NCI-H2107 (cell line): ENCODE data around the gene PSPC1.
"Not testable (repeated sequence)": the region's sequence is repeated elsewhere in the genome, so short reads cannot be mapped to it uniquely, and the experiment has no call there.

Source experiments
- DNase-seq: peaks from one replicate; lab custom pipeline; 2025; lab: John Stamatoyannopoulos, UW

The PSPC1 gene

GRCh38 chr13:19763618-19764017, 19.1 kb downstream of the PSPC1 start:
- DNase-seq, result no peak

DNA sequence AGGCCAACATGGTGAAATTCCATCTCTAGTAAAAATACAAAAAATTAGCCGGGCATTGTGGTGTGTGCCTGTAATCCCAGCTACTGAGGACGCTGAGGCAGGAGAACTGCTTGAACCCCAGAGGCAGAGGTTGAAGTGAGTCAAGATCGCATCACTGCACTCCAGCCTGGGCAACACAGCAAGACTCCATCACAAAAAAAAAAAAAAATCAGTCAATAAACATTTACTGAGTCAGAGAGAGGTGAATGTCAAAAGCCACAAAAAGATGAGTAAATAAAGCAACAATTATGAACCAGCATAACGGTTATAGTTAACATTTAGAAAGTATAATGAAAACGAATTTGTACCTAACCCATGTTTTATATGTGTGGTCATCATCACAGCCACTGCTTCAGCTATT, 23.1 kb downstream of the PSPC1 start:
- DNase-seq, result no peak

DNA sequence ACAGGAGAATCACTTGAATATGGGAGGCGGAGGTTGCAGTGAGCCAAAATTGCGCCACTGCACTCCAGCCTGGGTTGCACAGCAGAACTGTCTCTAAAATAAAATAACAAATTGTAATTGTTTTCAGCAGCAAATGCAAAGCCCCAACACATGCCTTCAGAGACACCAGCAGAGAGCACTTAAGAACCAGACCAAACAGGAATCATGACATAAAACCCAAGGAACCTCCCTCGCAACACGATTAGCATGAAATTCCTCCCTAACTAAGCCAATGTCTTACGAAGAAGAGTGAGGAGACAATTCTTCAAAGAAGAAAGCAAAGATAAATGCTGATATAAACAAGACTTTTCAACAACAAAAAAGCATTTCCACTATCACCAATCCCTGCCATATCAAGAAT, 40.1 kb downstream of the PSPC1 start:
- DNase-seq, result no peak

- no peak for DNase-seq
Measured at GRCh38 chr13:19737844-19738557, 44.7 kb downstream of the PSPC1 start.

GRCh38 chr13:19726611-19727010, 56.1 kb downstream of the PSPC1 start:
- DNase-seq, result no peak

DNA sequence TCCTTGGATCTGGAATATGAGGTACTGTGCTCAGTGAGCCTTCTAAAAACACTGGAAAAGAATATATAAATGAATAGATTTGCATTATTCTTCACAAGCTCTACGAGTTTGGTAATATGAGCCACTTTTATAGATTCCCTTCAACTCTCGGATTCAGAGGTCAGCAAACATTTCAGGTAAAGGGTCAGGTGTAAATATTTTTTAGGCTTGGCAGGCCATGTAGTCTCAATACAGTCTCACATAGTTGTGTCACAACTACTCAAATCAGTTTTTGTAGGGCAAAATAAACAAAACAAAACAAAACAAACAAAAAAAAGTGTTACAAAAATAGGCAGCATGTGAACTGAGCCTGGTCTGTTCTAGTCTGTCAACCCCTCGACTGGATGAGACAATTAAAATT, 57.4 kb downstream of the PSPC1 start:
- DNase-seq, result no peak

- no peak for DNase-seq
Measured at GRCh38 chr13:19720039-19720438, 62.7 kb downstream of the PSPC1 start.

- DNase-seq, result no peak
Measured at GRCh38 chr13:19713186-19713965, 69.4 kb downstream of the PSPC1 start.

DNA sequence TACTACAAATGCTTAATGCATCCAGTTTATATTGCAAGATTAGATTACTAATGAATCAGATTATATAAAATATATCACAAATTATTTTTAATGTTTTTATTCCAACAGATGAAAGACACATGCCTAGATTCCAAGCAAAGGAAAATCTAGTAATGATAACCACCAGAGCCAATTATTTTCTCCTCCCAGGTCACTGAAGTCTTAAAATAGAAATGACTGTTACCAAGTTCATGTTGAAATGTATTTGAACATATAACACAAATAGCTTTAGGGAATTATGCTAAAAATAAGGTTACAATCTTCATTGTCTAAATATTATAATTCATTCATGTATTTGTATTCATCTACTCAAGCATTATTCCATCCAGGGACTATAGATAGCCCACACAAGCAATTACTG, 73.0 kb downstream of the PSPC1 start:
- not testable (repeated sequence) for DNase-seq

DNA sequence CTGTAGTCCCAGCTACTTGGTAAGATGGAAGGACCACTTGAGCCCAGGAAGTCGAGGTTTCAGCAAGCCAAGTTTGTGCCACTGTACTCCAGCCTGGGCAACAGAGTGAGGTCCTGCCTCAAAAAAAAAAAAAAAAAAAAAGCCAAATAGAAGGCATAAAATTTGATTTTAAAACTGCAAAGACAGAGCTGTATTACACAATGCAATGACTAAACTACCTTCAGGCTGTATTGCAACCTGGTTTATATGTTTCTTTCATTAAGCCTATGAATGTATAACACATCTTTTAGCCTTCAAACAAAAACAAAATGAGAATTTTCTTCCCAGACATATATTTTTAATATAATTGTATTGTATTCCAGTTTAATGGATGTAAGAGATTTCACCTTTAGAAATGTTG, 73.7 kb downstream of the PSPC1 start:
- not testable (repeated sequence) for DNase-seq

DNA sequence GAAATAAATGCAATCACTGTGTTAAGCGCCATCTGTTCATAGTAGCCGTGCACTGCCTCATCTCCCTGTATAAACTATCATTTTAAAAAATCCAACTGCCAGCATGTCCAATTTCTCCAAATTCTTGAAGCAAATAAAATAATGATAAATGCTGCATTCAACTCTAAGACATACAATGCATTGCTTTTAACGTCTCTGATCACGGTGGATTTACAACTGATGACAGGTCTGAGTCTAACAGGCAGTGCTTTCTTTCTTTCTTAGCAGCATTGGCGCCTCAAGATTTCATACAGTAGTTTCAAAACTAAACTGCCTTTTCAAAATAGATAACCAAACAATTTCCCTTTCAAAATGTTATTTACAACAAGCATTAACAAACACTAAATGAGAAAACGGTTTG, 78.5 kb downstream of the PSPC1 start:
- DNase-seq, result not testable (repeated sequence)

- DNase-seq, result not testable (repeated sequence)
Measured at GRCh38 chr13:19701619-19702018, 81.1 kb downstream of the PSPC1 start.

DNA sequence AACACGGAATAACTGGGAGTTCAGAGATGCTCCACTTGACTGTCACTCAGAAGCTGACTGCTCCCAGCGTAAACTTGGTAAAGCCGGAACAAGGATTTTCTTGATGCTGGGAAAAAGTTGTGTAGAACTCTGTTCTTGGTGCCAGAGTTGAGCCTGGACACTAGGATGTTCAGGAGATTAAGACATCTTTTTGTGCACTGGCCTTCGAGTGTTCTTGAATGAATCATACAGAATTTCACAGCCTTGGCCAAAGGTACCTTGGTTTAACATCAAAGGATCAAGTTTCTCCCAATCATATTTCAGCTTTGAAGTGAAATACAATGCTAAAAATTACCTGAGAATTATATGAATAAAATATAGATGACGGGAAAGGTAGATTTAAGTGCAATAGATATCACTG, 81.8 kb downstream of the PSPC1 start:
- DNase-seq, result not testable (repeated sequence)

- no peak for DNase-seq
Measured at GRCh38 chr13:19695829-19696228, 86.9 kb downstream of the PSPC1 start.

DNA sequence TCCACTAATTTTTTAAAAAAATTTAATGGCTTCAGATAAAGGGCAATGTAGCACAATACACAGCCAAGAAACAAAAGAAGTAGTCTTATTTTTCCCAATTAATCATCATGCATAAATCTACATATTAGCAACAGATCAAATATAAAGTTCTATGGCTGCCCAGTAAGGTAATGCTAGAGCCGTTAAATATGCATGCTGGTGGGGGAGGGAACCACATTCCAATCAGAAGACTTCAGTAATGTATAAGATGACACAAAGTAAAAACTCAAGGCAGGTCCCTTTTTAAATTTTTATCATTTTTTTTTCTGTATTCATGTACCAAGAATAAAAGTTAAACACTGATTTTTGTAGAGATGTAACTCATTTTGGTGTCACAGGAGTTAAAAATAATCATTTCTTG, 87.3 kb downstream of the PSPC1 start:
- no peak for DNase-seq

- DNase-seq, result not testable (repeated sequence)
Measured at GRCh38 chr13:19691447-19691846, 91.3 kb downstream of the PSPC1 start.

- no peak for DNase-seq
Measured at GRCh38 chr13:19685437-19685836, 97.3 kb downstream of the PSPC1 start.

- no peak for DNase-seq
Measured at GRCh38 chr13:19685034-19685433, 97.7 kb downstream of the PSPC1 start.

DNA sequence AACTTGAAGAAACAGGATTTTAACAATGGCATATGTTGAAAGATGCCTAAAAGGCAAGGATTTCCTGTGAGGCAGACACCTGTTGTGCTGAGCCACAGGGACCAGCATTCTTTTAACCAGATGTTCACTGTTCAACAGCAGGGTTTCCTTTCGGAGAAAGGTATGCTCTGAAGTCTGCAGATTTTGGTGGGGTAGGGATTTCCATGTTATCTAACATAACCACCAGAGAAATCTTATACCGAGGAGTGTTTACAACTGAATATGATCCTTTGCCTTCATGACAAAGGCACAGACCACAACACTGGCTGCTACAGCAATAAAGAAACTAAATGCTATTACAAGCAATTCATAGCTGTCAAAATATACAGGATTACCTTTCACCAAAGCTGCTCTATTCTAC, 101.2 kb downstream of the PSPC1 start:
- no peak for DNase-seq

- DNase-seq, result no peak
Measured at GRCh38 chr13:19680751-19681150, 102.0 kb downstream of the PSPC1 start.

DNA sequence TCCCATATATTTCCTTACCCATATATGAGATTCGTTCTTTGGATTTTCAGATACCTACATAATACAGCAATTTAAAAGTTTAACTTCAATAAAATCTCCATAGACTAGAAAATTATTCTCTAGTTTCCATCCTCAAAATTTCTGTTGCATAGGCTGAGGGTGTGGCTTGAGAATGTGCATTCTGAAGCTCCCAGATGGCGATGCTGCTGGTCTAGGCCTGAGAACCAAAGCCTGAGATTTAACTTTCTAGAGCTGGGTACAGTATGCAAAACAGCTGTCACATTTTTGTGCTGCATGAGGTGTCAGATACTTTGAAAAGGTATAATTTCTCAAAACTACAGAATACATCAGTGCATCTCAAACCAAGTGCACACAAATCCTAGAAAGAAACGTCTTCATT, 106.6 kb downstream of the PSPC1 start:
- DNase-seq, result no peak

DNA sequence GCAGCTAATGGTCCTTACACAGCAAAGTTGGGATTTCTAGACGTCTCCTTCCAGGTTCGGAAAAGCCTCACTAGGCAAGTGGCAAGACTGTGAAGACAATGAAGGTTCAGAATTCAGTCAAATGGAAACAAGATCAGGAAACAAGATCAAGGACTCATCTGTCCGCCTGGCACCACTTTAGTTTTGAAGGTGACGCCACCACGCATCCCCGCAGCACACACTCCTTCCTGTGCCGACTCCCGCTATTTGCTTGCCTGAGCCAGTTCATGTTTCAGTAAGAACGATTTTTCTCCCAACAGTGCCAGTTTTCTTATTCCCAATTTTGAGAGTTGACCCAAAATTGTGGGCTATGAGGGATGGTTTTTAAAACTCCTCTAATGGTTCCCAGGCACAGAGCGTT, 107.8 kb downstream of the PSPC1 start:
- no peak for DNase-seq
